Measurements from ENCODE around the gene SLC26A1. TPM values are rescaled to one million over a fixed set of nuclear protein-coding genes. Genes with fewer than 3 reads are reported as not detected.
A peak's percentile ranks its signal among the peaks of the same experiment; 100 is the strongest.

SLC26A1 gene
- total and polyA plus RNA-seq, 2 of the 13 experiments (the other 11 are each of a cell fraction or from before 2014, with no cell fraction given), result 5.4 to 22.9 TPM

GRCh38 chr4:986879-987623 is 6.2 kb downstream of the SLC26A1 start, which contains the start of gene IDUA (continued):
- no peak for TF ChIP-seq MAF1 (CRISPR knock-in tag; IDR thresholded peaks at IDR 0.05; ENCODE audit: borderline replicate concordance)
- TF ChIP-seq E2F2 (CRISPR knock-in tag; IDR thresholded peaks at IDR 0.05; ENCODE audit: borderline replicate concordance), result no peak
- no peak for TF ChIP-seq ZBTB4 (CRISPR knock-in tag; IDR thresholded peaks at IDR 0.05; ENCODE audit: borderline replicate concordance)
- TF ChIP-seq ASH2L (IDR thresholded peaks at IDR 0.05; ENCODE audit: insufficient read length, low read depth, low read length), result peak; percentile 18
- no peak; a peak in 1 of 4 replicates for TF ChIP-seq NR2F1 (CRISPR knock-in tag; IDR thresholded peaks at IDR 0.05)
- TF ChIP-seq ZNF282 (IDR thresholded peaks at IDR 0.05; ENCODE audit: partially characterized antibody), result no peak
- TF ChIP-seq, protein P1, sequence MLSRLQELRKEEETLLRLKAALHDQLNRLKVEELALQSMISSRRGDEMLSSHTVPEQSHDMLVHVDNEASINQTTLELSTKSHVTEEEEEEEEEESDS (CRISPR knock-in tag; IDR thresholded peaks at IDR 0.05; ENCODE audit: borderline replicate concordance), result no peak
- no peak for TF ChIP-seq ZBTB8A (CRISPR knock-in tag; IDR thresholded peaks at IDR 0.05; ENCODE audit: borderline replicate concordance, low read depth)
- TF ChIP-seq TBP (CRISPR knock-in tag; IDR thresholded peaks at IDR 0.05), result no peak
- no peak for TF ChIP-seq ZBTB34 (CRISPR knock-in tag; IDR thresholded peaks at IDR 0.05)
- no peak; the same call in 1 of the 2 replicates for TF ChIP-seq THAP11 (CRISPR knock-in tag; IDR thresholded peaks at IDR 0.05)
- TF ChIP-seq TCF12 (IDR thresholded peaks at IDR 0.05), result no peak
- TF ChIP-seq TCF12 (CRISPR knock-in tag; IDR thresholded peaks at IDR 0.05), result no peak
- no peak for TF ChIP-seq MATR3 (CRISPR knock-in tag; IDR thresholded peaks at IDR 0.05)
- TF ChIP-seq SP5 (CRISPR knock-in tag; IDR thresholded peaks at IDR 0.05; ENCODE audit: borderline replicate concordance, low read depth), result no peak
- TF ChIP-seq TOPORS (CRISPR knock-in tag; IDR thresholded peaks at IDR 0.05), result peak; percentile 78; the same call in 1 of the 2 replicates
- TF ChIP-seq SALL2 (CRISPR knock-in tag; IDR thresholded peaks at IDR 0.05), result peak; percentile 34; the same call in 1 of the 2 replicates
- no peak for TF ChIP-seq ZNF101 (CRISPR knock-in tag; IDR thresholded peaks at IDR 0.05; ENCODE audit: borderline replicate concordance, low read depth)
- TF ChIP-seq DNMT3B (CRISPR knock-in tag; conservative IDR thresholded peaks at IDR 0.05), result no peak

Measured in HepG2 (cell line).